Frontal cortex (tissue), 4 donors: ENCODE data around the gene FOXF1. TPM values are rescaled to one million over a fixed set of nuclear protein-coding genes. Genes with fewer than 3 reads are reported as not detected.

Source experiments
- DNase-seq, 2 donors: peaks; one replicate each; pipeline ENCODE4 v3.0.0; 2012; ENCODE audit warnings: low spot score in 2 of 2
- FAIRE-seq: peaks from 2 replicates; lab custom pipeline; 2012; peaks lifted over from hg19 to GRCh38; lab: Jason Lieb, UNC
- total RNA-seq: library from RNA; depleted of rRNA; stranded (reverse); fragments of >200 nt; gene quantifications from one replicate; pipeline ENCODE4 v1.2.3, GENCODE V29; 2014
- donor health status: control.
- donor health status: control.
- donor health status: control.

Gene FOXF1
- total RNA-seq, 1 donor from 2014 or later, result 0.41 TPM

DNA sequence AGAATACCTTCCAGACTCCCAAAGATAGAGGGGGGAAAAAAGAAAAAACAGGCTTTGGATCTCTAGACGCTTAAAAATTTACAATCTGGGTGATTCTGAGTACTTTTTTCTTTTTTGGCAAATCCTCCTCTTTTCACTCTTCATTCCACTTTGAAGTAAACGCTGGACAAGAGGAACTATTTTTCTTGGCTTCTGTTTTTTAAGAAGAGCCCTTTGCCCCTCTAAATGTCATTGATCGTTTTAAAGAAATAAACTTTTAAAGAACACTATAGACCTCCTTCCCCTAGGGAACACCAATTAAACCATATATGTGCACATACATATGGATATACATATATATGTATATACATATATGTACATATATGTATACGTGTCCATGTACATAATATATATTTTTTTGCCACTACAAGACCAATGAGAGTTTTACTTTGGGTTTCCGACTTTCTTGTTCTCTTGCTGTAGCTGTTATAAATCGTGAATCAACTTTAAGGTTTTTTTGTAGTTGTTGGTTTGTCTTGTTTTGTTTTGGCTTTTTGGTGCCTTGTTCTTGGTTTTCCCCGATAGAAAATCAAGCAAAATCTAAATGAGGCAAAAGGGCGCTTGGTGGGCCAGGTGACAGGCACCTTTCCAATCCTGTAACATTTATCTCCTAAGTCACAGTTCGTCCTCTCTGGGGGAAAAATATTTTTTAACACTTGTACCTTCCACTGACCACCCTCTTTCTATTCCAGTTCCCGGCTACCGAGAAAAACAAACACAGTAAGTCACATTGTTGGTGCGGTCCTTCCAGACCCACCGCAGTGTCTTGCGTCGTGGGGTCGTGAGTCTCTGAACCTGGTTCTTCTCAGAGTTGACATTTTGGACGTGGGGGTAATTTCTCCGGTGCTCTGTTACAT is 4.4 kb downstream of the FOXF1 start:
- no peak for DNase-seq

DNA sequence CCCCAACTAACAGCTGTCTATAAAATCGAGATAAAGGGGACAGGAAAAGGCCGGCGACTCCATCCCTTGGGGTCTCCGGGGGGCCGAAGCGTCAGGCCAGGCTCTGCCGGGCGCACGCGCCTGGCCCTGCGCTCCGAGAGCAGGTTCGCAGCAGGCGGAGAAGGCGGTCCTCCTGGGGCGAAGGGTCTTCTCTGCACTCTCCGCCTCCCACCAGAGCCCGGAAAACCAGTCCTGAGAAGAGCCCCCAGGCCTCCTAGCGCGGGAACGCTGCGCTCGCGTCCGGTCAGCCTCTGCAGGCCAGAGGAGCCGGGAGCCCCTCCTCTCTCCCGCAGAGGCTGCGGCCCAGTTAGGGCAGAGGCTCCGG is 5.1 kb downstream of the FOXF1 start:
- DNase-seq (no peak), FAIRE-seq (no peak)

More for the DNA sequence above, 4.4 kb downstream of the FOXF1 start:
- no peak for FAIRE-seq

- no peak for FAIRE-seq
- no peak for DNase-seq
Measured at GRCh38 chr16:86515777-86516622, 5.7 kb downstream of the FOXF1 start.

DNA sequence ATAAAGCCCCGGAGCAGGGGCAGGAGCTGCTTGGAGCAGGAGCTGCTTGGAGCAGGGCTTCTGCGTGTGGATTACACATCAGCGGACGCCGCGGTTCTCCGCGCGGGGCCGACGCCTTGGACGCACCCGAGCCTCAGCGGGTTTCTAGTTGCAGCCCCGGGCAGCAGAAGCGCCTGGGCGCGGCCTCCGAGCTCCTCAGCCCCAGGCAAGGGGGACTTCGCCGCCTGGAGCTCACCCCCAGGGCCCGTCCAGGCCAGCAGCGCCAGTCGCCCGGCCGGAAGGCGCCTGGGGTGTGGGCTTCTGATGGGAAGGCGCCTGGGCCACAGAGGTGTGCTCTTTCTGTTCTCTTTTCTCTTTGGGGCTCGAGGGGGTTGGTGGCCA is 6.3 kb downstream of the FOXF1 start:
- DNase-seq (no peak), FAIRE-seq (no peak)

GRCh38 chr16:86517033-86517432 is 6.7 kb downstream of the FOXF1 start:
- DNase-seq (no peak), FAIRE-seq (no peak)

DNA sequence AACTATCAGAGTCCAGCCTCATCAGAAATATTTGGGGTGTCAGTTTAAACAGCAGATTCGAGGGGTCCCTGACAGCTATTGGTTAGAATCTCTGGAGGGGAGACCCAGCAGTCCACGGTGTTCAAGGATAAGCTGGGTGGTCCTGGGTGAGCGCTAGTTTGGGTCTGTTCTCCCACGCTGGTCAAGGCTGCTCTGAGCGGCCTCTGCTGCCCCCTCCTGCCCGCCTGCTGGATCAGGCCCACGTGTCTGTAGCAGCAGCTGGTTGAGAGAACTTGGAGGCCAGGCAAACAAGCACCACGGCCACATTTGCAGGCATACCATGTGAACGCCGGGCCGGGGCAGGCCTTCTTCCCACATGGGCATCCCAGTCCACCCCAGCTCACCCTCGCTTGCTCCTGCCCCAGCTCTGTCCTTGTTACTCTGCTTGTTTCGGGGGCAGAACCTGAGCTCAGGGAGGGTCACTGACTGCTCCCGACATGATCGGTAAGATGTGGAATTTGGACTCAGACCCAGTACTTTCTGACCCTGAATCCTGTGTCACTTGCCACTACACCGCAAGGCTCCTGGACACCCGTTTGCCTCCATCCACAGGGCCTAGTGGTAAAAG is 7.4 kb downstream of the FOXF1 start:
- DNase-seq (peak; percentile 79 to 83), FAIRE-seq (no peak)

GRCh38 chr16:86519007-86519648 is 8.8 kb downstream of the FOXF1 start:
- FAIRE-seq, result no peak
- no peak for DNase-seq

- FAIRE-seq, result no peak
- DNase-seq, result peak; percentile 65 to 81
Measured at GRCh38 chr16:86519649-86520316, 9.5 kb downstream of the FOXF1 start.

DNA sequence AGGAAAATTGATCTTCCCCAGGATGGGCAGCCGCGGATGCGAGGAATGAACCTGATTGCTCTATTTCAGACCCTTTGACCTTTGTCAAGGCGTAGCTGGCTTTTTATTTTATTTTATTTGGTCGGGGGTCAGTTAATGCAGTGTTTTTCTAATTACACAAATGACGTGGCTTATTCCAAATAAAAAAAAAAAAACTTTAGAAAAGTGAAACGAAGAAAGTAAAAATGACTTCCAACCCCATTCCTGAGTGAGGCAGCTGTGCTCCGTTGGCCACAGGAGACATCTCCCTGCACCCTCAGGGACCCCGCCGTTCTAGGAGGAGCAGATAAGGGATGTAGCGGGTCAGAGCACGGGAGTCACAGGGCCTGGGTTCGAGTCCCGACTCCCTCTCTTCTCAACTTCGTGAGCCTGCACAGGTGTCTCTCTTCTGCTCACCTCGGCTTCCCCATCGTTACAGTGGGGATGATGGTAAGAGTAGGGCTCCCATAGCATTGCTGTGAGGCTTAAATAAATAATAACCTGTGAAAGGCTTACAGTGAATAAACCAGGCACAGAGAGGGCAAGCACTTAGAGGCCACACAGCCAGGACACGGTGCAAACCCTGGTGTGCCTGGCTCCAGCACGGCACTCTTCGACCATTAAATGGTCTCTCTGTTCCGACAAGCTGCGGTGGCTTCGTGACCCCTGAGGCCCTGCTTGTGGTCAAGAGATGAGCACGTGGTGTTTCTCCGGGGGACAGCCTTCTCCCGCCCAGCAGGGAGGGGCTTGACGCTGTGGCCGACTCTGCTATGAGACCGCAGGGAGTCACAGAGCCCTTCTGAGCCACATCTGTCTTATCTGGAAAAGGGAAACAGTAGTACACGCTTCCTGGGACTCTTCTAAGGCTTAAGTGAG is 10.2 kb downstream of the FOXF1 start:
- FAIRE-seq (no peak), DNase-seq (no peak)

- no peak for FAIRE-seq
- DNase-seq, result no peak
Measured at GRCh38 chr16:86521236-86522197, 11.2 kb downstream of the FOXF1 start.

GRCh38 chr16:86522634-86523033 is 12.3 kb downstream of the FOXF1 start:
- no peak for DNase-seq
- no peak for FAIRE-seq

DNA sequence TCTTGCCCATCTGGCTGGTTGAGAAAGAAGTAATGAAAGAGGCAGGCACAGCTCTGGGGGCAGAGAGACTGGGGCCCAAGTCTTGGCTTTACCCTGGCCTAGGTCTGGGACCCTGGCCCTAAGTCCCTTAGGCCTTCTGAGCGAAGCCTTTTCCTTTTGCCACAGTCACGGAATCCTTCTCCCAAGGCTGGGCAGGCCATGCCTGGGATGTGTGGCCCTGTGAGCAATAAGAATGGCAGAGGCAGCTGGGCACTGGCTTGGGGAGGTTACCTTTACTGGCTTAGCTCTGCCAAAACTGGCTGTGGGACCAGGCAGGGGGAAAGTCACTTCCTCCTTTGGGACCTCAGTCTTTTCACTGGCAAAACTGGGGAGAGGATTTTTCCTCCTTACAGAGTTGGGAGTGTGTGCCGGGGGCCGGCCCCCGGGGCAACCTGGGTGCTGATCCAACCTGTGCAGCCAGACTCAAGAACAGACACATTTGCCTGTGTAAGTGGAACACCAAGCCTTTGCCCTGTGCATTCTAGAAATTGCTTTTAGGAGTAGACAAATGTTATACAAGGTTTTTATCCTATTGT is 12.9 kb downstream of the FOXF1 start:
- FAIRE-seq (no peak), DNase-seq (no peak)

GRCh38 chr16:86524029-86524428 is 13.7 kb downstream of the FOXF1 start:
- no peak for DNase-seq
- FAIRE-seq, result no peak

DNA sequence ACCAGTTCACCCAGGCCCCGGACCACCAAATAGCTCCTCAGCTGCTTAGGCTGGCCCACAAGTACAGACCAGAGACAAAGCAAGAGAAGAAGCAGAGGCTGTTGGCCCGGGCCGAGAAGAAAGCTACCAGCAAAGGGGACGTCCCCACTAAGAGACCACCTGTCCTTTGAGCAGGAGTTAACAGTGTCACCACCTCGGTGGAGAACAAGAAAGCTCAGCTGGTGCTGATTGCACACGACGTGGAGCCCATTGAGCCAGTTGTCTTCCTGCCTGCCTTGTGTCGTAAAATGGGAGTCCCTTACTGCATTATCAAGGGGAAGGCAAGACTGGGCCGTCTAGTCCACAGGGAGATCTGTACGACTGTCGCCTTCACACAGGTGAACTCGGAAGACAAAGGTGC is 15.4 kb downstream of the FOXF1 start:
- FAIRE-seq, result no peak
- DNase-seq, result no peak

GRCh38 chr16:86527366-86527765 is 17.0 kb downstream of the FOXF1 start:
- DNase-seq (no peak), FAIRE-seq (no peak)

- no peak for DNase-seq
- FAIRE-seq, result no peak
Measured at GRCh38 chr16:86528061-86528929, 18.0 kb downstream of the FOXF1 start.
